Glutamatergic neuron (in vitro differentiated cells): ENCODE data around the gene ZNF469. TPM values are rescaled to one million over a fixed set of nuclear protein-coding genes. Genes with fewer than 3 reads are reported as not detected.
A peak's percentile ranks its signal among the peaks of the same experiment; 100 is the strongest.

Experiments used
- DNase-seq: peaks from one replicate; pipeline ENCODE4 v3.0.0; 2022
- H3K27ac Mint-ChIP-seq: one replicate; pipeline ENCODE4 v1.8.0; 2020; ENCODE audit warnings: mild to moderate bottlenecking, mixed read lengths, inconsistent platforms; ENCODE audit not compliant: unreplicated experiment
- H3K27me3 Mint-ChIP-seq: one replicate; pipeline ENCODE4 v1.8.0; 2020; ENCODE audit warnings: mild to moderate bottlenecking, moderate library complexity, mixed read lengths, inconsistent platforms; ENCODE audit not compliant: unreplicated experiment
- H3K36me3 Mint-ChIP-seq: one replicate; pipeline ENCODE4 v1.8.0; 2020; ENCODE audit warnings: mild to moderate bottlenecking, mixed read lengths, inconsistent platforms; ENCODE audit not compliant: unreplicated experiment
- H3K4me1 Mint-ChIP-seq: one replicate; pipeline ENCODE4 v1.8.0; 2020; ENCODE audit warnings: mild to moderate bottlenecking, low read depth, mixed read lengths, inconsistent platforms; ENCODE audit not compliant: unreplicated experiment
- H3K4me3 Mint-ChIP-seq: one replicate; pipeline ENCODE4 v1.8.0; 2020; ENCODE audit warnings: mild to moderate bottlenecking, mixed read lengths, inconsistent platforms; ENCODE audit not compliant: unreplicated experiment
- H3K9me3 Mint-ChIP-seq: one replicate; pipeline ENCODE4 v1.8.0; 2020; ENCODE audit warnings: mild to moderate bottlenecking, moderate library complexity, mixed read lengths, inconsistent platforms; ENCODE audit not compliant: unreplicated experiment
- long read RNA-seq: library from polyadenylated mRNA; unstranded; transcript quantifications from one replicate; pipeline ENCODE4 v2.0.0, GENCODE V29; 2020; ENCODE audit not compliant: unreplicated experiment
- total RNA-seq: library from RNA; stranded (reverse); fragmentation: NEBNext Ultra II Directional; extraction: Animal tissue kit (Norgen Biotek cat#: 25700); gene quantifications from one replicate; pipeline ENCODE4 v1.2.1, GENCODE V29; 2021; ENCODE audit not compliant: unreplicated experiment
- TF ChIP-seq, protein P1 (sequence below): fragments of 200-600 bp; sonication (generic); IDR thresholded peaks from one replicate; pipeline ENCODE4 v1.5.0; 2021; ENCODE audit not compliant: partially characterized antibody, unreplicated experiment

ZNF469 gene, protein sequence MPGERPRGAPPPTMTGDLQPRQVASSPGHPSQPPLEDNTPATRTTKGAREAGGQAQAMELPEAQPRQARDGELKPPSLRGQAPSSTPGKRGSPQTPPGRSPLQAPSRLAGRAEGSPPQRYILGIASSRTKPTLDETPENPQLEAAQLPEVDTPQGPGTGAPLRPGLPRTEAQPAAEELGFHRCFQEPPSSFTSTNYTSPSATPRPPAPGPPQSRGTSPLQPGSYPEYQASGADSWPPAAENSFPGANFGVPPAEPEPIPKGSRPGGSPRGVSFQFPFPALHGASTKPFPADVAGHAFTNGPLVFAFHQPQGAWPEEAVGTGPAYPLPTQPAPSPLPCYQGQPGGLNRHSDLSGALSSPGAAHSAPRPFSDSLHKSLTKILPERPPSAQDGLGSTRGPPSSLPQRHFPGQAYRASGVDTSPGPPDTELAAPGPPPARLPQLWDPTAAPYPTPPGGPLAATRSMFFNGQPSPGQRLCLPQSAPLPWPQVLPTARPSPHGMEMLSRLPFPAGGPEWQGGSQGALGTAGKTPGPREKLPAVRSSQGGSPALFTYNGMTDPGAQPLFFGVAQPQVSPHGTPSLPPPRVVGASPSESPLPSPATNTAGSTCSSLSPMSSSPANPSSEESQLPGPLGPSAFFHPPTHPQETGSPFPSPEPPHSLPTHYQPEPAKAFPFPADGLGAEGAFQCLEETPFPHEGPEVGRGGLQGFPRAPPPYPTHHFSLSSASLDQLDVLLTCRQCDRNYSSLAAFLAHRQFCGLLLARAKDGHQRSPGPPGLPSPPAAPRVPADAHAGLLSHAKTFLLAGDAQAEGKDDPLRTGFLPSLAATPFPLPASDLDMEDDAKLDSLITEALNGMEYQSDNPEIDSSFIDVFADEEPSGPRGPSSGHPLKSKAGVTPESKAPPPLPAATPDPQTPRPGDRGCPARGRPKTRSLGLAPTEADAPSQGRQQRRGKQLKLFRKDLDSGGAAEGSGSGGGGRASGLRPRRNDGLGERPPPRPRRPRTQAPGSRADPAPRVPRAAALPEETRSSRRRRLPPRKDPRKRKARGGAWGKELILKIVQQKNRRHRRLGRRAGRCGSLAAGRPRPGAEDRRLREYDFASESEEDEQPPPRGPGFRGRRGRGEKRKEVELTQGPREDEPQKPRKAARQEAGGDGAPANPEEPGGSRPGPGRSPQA (N-terminal part only)
- 0.56 TPM for total RNA-seq
- long read RNA-seq, result 0 reads

DNA sequence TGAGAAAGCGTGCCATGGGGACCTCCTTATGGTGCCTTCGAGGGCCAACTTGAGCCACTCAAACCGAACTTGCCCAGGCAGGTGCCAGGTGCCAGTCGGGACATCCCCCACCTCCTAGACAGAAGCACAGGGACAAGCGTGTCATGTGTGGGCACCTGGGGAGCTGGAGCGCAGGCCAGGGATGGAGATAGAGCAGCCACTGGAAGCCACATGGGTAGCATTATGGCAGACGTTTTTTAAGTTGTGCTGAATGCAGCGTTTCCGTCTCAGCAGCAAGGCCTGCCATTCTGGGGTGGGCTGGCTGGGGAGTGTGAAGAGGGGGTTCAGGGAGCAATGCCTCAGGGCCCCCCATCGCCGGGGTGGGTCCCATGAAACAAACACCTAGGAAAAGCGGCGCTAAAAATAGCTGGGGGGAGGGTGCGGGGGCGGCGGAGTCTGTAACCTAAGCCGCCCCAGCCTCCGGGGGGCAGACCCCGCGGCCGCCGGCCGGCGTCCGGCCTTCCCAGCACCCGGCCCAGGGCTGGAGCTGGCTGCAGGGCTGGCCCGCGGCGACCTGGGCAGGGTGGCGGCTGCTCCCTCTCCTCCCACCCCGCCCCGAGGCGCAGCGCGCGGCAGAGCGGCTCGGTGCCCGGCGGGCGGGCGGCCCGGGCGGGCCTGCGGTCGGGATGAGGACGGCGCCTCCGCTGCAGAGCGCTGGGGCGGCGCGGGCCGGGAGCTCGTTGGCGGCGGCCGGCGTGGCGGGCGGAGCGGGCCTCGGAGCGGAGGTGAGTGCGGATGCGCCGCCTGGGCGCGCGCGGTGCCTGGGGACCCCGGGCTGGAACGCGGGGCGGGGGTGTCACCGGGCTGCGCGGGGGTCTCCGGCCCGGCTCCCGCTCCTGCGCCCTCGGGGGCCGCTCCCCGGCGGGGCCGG is at the start of gene ZNF469:
Gene ZNF469, plus strand, starts transcription at position 469 of the 910 bp plus-strand sequence. CDS start 44,512 bp downstream, outside the sequence.
- Mint-ChIP-seq H3K4me3 (peak within 1 kb of the TSS; percentile 82), H3K4me1 (peaks cover 1% of the 10 kb centered on the region), H3K9me3 (peaks cover 4% of the 10 kb centered on the region), H3K27me3 (peaks cover 4% of the 10 kb centered on the region), H3K27ac (no peak within 1 kb of the TSS), H3K36me3 (no peaks in the 10 kb centered on the region)
- DNase-seq, result peak; percentile 64
- TF ChIP-seq, protein P1, sequence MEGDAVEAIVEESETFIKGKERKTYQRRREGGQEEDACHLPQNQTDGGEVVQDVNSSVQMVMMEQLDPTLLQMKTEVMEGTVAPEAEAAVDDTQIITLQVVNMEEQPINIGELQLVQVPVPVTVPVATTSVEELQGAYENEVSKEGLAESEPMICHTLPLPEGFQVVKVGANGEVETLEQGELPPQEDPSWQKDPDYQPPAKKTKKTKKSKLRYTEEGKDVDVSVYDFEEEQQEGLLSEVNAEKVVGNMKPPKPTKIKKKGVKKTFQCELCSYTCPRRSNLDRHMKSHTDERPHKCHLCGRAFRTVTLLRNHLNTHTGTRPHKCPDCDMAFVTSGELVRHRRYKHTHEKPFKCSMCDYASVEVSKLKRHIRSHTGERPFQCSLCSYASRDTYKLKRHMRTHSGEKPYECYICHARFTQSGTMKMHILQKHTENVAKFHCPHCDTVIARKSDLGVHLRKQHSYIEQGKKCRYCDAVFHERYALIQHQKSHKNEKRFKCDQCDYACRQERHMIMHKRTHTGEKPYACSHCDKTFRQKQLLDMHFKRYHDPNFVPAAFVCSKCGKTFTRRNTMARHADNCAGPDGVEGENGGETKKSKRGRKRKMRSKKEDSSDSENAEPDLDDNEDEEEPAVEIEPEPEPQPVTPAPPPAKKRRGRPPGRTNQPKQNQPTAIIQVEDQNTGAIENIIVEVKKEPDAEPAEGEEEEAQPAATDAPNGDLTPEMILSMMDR, result no peak

DNA sequence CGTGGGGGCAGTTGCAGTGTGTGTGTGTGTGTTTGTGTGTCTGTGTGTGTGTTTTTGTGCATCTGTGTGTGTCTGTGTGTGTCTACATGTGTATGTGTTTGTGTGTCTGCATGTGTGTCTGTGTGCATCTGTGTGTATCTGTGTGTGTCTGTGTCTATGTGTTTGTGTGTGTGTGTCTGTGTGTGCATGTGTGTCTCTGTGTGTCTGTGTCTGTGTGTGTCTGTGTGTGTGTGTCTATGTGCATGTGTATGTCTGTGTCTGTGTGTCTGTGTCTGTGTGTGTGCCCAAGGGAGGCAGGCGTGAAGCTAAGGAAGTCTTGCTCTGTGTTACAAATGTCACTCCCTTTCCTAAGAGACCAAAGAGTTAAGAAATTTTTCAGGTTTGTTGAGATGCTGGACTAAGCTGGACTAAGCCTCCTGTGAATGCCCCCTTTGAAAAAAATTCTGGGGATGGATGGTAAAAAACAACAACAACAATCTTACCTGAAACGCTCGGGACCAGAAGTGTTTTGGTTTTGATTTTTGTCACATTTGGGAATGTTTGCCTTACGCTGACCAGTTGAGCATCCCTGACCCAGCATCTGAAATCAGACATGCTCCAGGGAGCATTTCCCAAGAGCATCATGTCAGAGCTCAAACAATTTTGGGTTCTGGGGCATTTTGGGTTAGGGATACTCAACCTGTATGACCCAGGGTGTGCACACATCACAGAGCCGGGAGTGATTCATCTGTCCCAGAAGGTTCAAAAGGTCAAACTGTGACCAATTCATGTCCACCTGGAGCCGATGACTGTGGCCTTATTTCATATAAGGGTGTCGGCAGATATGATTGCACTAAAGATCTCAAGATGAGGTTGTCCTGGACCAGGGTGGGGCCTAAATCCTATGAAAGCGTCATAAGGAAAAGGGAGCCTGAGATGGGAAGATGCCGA is 48.6 kb upstream of the ZNF469 start:
- no peak for DNase-seq
- Mint-ChIP-seq H3K36me3 (peaks cover 14% of the 10 kb centered on the region), H3K27me3 (peaks cover 3% of the 10 kb centered on the region), H3K4me3 (no peak overlapping the region), H3K9me3 (peaks cover 5% of the 10 kb centered on the region), H3K27ac (no peak overlapping the region), H3K4me1 (no peaks in the 10 kb centered on the region)
- TF ChIP-seq, protein P1, result no peak

DNA sequence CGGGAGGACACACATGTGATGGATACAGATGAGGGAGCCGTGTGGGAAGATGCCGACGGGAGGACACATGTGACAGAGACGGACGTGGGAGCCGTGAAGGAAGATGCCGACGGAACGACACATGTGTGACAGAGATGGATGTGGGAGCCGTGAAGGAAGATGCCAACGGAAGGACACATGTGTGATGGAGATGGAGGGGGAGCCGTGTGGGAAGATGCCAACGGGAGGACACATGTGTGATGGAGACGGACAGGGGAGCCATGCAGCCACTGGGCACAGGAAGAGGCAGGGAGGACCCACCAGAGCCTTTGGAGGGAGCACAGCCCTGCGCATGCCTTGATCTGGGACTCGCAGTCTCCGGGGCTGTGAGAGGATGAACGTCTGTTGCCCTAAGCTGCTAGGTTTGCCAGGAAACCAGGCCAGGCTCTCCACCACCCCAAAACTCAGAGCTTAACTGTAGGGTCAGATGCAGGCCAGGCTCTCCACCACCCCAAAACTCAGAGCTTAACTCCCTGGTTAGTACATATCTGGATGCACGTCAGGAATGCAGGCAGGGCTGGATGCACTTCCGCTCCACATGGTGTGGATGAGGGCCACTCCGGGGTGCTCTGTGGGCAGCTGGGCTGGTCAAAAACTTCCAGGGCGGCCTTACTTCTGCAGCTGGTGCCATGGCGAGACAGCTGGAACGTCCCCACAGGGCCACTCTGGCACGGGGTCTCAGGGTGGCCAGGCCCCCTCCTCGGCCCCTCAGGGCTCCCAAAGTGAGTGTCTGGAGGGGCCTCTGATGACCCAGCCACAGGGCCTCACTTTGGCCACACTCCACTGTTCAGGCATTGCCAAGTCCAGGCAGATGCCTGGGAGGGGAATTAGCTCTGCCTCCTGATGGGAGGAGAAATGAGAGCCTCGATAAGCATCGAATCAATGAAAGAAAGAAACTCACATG is 47.7 kb upstream of the ZNF469 start:
- Mint-ChIP-seq H3K9me3 (peaks cover 5% of the 10 kb centered on the region), H3K4me3 (no peak overlapping the region), H3K27me3 (peaks cover 3% of the 10 kb centered on the region), H3K27ac (no peak overlapping the region), H3K4me1 (no peaks in the 10 kb centered on the region), H3K36me3 (peaks cover 14% of the 10 kb centered on the region)
- DNase-seq, result no peak
- TF ChIP-seq, protein P1, result no peak
